SH-SY5Y (cell line): ENCODE data around the gene TRIB2.

ENCODE experiments used
- GATA2 ChIP-seq: IDR thresholded peaks from 2 replicates; pipeline ENCODE4 v1.6.1; 2011; ENCODE audit warnings: mild to moderate bottlenecking, low read depth, low read length
- GATA3 ChIP-seq: IDR thresholded peaks from 2 replicates; pipeline ENCODE4 v1.6.1; 2011; ENCODE audit warnings: low read depth, mild to moderate bottlenecking, low read length, moderate library complexity

GRCh38 chr2:12726271-12726670 is 9.5 kb downstream of the TRIB2 start:
- TF ChIP-seq GATA3 (no peak), GATA2 (no peak)
